Mesendoderm (in vitro differentiated cells): ENCODE measurements around the gene CARD9.

ENCODE experiments used
- DNase-seq: peaks from one replicate; pipeline ENCODE4 v3.0.0; 2013
- H2AK5ac ChIP-seq: 2 replicates; pipeline ENCODE4 v1.6.1; 2013; ENCODE audit warnings: low read length, inconsistent platforms
- H2BK120ac ChIP-seq: 2 replicates; pipeline ENCODE4 v1.6.1; 2013; ENCODE audit warnings: low read depth, mild to moderate bottlenecking, low read length, moderate library complexity, mixed read lengths
- H2BK15ac ChIP-seq: replicated peaks from 2 replicates; pipeline ENCODE4 v1.6.1; 2013; ENCODE audit warnings: low read depth, mild to moderate bottlenecking, moderate library complexity
- H2BK5ac ChIP-seq: 2 replicates; pipeline ENCODE4 v1.6.1; 2013; ENCODE audit warnings: low read length, inconsistent platforms
- H3K18ac ChIP-seq: 2 replicates; pipeline ENCODE4 v1.6.1; 2013; ENCODE audit warnings: mild to moderate bottlenecking, low read length, mixed read lengths
- H3K23ac ChIP-seq: one replicate; pipeline ENCODE4 v1.6.1; 2013; ENCODE audit warnings: low read length
- H3K27ac ChIP-seq: 2 replicates; pipeline ENCODE4 v1.5.1; 2013; ENCODE audit warnings: low read depth, mild to moderate bottlenecking, inconsistent platforms, low read length, moderate library complexity
- H3K27me3 ChIP-seq: 2 replicates; pipeline ENCODE4 v1.6.1; 2013; ENCODE audit warnings: low read length, control low read depth, mild to moderate bottlenecking, inconsistent platforms; ENCODE audit not compliant: insufficient read depth, poor library complexity
- H3K36me3 ChIP-seq: 2 replicates; pipeline ENCODE4 v1.6.1; 2013; ENCODE audit warnings: low read length, inconsistent platforms; ENCODE audit not compliant: control insufficient read depth, insufficient read depth
- H3K4ac ChIP-seq: one replicate; pipeline ENCODE4 v1.6.1; 2013; ENCODE audit warnings: low read depth, mild to moderate bottlenecking, low read length, moderate library complexity
- H3K4me1 ChIP-seq: 2 replicates; pipeline ENCODE4 v1.6.1; 2013; ENCODE audit warnings: low read depth, low read length, inconsistent platforms; ENCODE audit not compliant: control insufficient read depth
- H3K4me2 ChIP-seq: 2 replicates; pipeline ENCODE4 v1.6.1; 2013; ENCODE audit warnings: low read length
- H3K4me3 ChIP-seq: 2 replicates; pipeline ENCODE4 v1.5.1; 2013; ENCODE audit warnings: mild to moderate bottlenecking, low read length
- H3K56ac ChIP-seq: one replicate; pipeline ENCODE4 v1.6.1; 2013; ENCODE audit warnings: low read length
- H3K79me1 ChIP-seq: 2 replicates; pipeline ENCODE4 v1.6.1; 2013; ENCODE audit warnings: low read length, inconsistent platforms
- H3K79me2 ChIP-seq: 2 replicates; pipeline ENCODE4 v1.6.1; 2013; ENCODE audit warnings: mild to moderate bottlenecking, low read length; ENCODE audit not compliant: control insufficient read depth, insufficient read depth
- H3K9ac ChIP-seq: 2 replicates; pipeline ENCODE4 v1.6.1; 2013; ENCODE audit warnings: low read length, inconsistent platforms
- H4K5ac ChIP-seq: one replicate; pipeline ENCODE4 v1.6.1; 2013; ENCODE audit warnings: low read length
- H4K8ac ChIP-seq: one replicate; pipeline ENCODE4 v1.6.1; 2013; ENCODE audit warnings: low read depth, mild to moderate bottlenecking, control low read depth, low read length, moderate library complexity
- WGBS: extraction: QIAGEN DNeasy Blood & Tissue Kit; methylation state at CpG from one replicate; pipeline ENCODE4 v1.1.7; 2013; ENCODE audit warnings: low lambda C conversion rate, missing lambda C conversion rate; ENCODE audit not compliant: insufficient coverage; ENCODE audit errors: extremely low coverage; 5-methylcytosine and 5-hydroxymethylcytosine counted together

CARD9 gene

GRCh38 chr9:136381966-136382513 lies 8.6 kb upstream of the CARD9 start:
- H2BK120ac ChIP-seq, result no peak overlapping the region
- H2BK15ac ChIP-seq, result no peak overlapping the region
- H2AK5ac ChIP-seq, result no peak overlapping the region
- no peak overlapping the region for H4K5ac ChIP-seq
- H3K36me3 ChIP-seq, result peaks cover 8% of the 10 kb centered on the region
- no peak overlapping the region for H3K56ac ChIP-seq
- no CpG with 5 or more reads among the region's 25 CpGs for WGBS
- H3K4me1 ChIP-seq, result no peaks in the 10 kb centered on the region
- no peaks in the 10 kb centered on the region for H3K27me3 ChIP-seq
- H3K4me2 ChIP-seq, result no peak overlapping the region
- no peak overlapping the region for H2BK5ac ChIP-seq
- H3K18ac ChIP-seq, result no peak overlapping the region
- H4K8ac ChIP-seq, result no peak overlapping the region
- no peaks in the 10 kb centered on the region for H3K79me2 ChIP-seq
- no peak overlapping the region for H3K27ac ChIP-seq
- H3K23ac ChIP-seq, result no peak overlapping the region
- no peak overlapping the region for H3K9ac ChIP-seq
- H3K4me3 ChIP-seq, result no peak overlapping the region
- no peak overlapping the region for H3K4ac ChIP-seq
- H3K79me1 ChIP-seq, result no peaks in the 10 kb centered on the region
- DNase-seq, result no peak

- Histone ChIP-seq H2BK15ac (no peak overlapping the region), H4K5ac (no peak overlapping the region), H3K79me1 (no peaks in the 10 kb centered on the region), H2BK120ac (no peak overlapping the region), H3K4me2 (no peak overlapping the region), H2BK5ac (no peak overlapping the region), H3K79me2 (no peaks in the 10 kb centered on the region), H3K4me1 (no peaks in the 10 kb centered on the region), H3K36me3 (peaks cover 7% of the 10 kb centered on the region), H3K18ac (no peak overlapping the region), H3K23ac (no peak overlapping the region), H4K8ac (no peak overlapping the region), H3K4ac (no peak overlapping the region), H3K56ac (no peak overlapping the region), H3K9ac (no peak overlapping the region), H3K4me3 (no peak overlapping the region), H2AK5ac (no peak overlapping the region), H3K27ac (no peak overlapping the region), H3K27me3 (no peaks in the 10 kb centered on the region)
- WGBS, result no CpG with 5 or more reads among the region's 9 CpGs
- DNase-seq, result no peak
Measured at GRCh38 chr9:136381311-136381710, 7.8 kb upstream of the CARD9 start.

GRCh38 chr9:136380381-136380780 lies 6.9 kb upstream of the CARD9 start:
- no peak overlapping the region for H3K27ac ChIP-seq
- no peak overlapping the region for H3K4ac ChIP-seq
- no peak overlapping the region for H2BK15ac ChIP-seq
- H2BK5ac ChIP-seq, result no peak overlapping the region
- no peak overlapping the region for H3K4me2 ChIP-seq
- H3K23ac ChIP-seq, result no peak overlapping the region
- H4K5ac ChIP-seq, result no peak overlapping the region
- H2BK120ac ChIP-seq, result no peak overlapping the region
- H3K79me1 ChIP-seq, result no peaks in the 10 kb centered on the region
- H3K4me1 ChIP-seq, result no peaks in the 10 kb centered on the region
- WGBS, result no CpG with 5 or more reads among the region's 17 CpGs
- no peak overlapping the region for H4K8ac ChIP-seq
- H3K4me3 ChIP-seq, result no peak overlapping the region
- H3K18ac ChIP-seq, result no peak overlapping the region
- DNase-seq, result no peak
- H3K79me2 ChIP-seq, result no peaks in the 10 kb centered on the region
- H3K36me3 ChIP-seq, result peaks cover 7% of the 10 kb centered on the region
- H3K9ac ChIP-seq, result no peak overlapping the region
- no peaks in the 10 kb centered on the region for H3K27me3 ChIP-seq
- no peak overlapping the region for H3K56ac ChIP-seq
- no peak overlapping the region for H2AK5ac ChIP-seq

- WGBS, result no CpG with 5 or more reads among the region's 11 CpGs
- Histone ChIP-seq H2AK5ac (no peak overlapping the region), H3K79me1 (no peaks in the 10 kb centered on the region), H3K4me2 (no peak overlapping the region), H3K4me3 (no peak overlapping the region), H3K56ac (no peak overlapping the region), H2BK120ac (no peak overlapping the region), H3K4ac (no peak overlapping the region), H3K36me3 (peaks cover 7% of the 10 kb centered on the region), H4K8ac (no peak overlapping the region), H3K79me2 (no peaks in the 10 kb centered on the region), H4K5ac (no peak overlapping the region), H3K23ac (no peak overlapping the region), H2BK5ac (no peak overlapping the region), H3K27ac (no peak overlapping the region), H3K9ac (no peak overlapping the region), H3K27me3 (no peaks in the 10 kb centered on the region), H2BK15ac (no peak overlapping the region), H3K18ac (no peak overlapping the region), H3K4me1 (no peaks in the 10 kb centered on the region)
- no peak for DNase-seq
Measured at GRCh38 chr9:136379891-136380290, 6.4 kb upstream of the CARD9 start.

GRCh38 chr9:136379401-136379800 lies 5.9 kb upstream of the CARD9 start:
- H3K4ac ChIP-seq, result no peak overlapping the region
- H3K79me1 ChIP-seq, result no peaks in the 10 kb centered on the region
- H3K4me2 ChIP-seq, result no peak overlapping the region
- peaks cover 7% of the 10 kb centered on the region for H3K36me3 ChIP-seq
- H3K27me3 ChIP-seq, result no peaks in the 10 kb centered on the region
- H4K5ac ChIP-seq, result no peak overlapping the region
- no peak overlapping the region for H2BK5ac ChIP-seq
- no peak overlapping the region for H2BK120ac ChIP-seq
- H3K56ac ChIP-seq, result no peak overlapping the region
- H3K4me3 ChIP-seq, result no peak overlapping the region
- WGBS, result no CpG with 5 or more reads among the region's 11 CpGs
- no peak for DNase-seq
- H3K27ac ChIP-seq, result no peak overlapping the region
- H2AK5ac ChIP-seq, result no peak overlapping the region
- H4K8ac ChIP-seq, result no peak overlapping the region
- H3K23ac ChIP-seq, result no peak overlapping the region
- no peaks in the 10 kb centered on the region for H3K79me2 ChIP-seq
- no peak overlapping the region for H2BK15ac ChIP-seq
- H3K9ac ChIP-seq, result no peak overlapping the region
- no peaks in the 10 kb centered on the region for H3K4me1 ChIP-seq
- no peak overlapping the region for H3K18ac ChIP-seq

- H2BK5ac ChIP-seq, result no peak overlapping the region
- H3K18ac ChIP-seq, result no peak overlapping the region
- no CpG with 5 or more reads among the region's 18 CpGs for WGBS
- H3K79me1 ChIP-seq, result no peaks in the 10 kb centered on the region
- no peaks in the 10 kb centered on the region for H3K27me3 ChIP-seq
- no peak overlapping the region for H2AK5ac ChIP-seq
- no peak overlapping the region for H3K56ac ChIP-seq
- no peak overlapping the region for H3K4me2 ChIP-seq
- no peak for DNase-seq
- H3K23ac ChIP-seq, result no peak overlapping the region
- H3K4me1 ChIP-seq, result no peaks in the 10 kb centered on the region
- no peak overlapping the region for H4K5ac ChIP-seq
- no peak overlapping the region for H3K27ac ChIP-seq
- H2BK120ac ChIP-seq, result no peak overlapping the region
- no peak overlapping the region for H3K4me3 ChIP-seq
- H3K79me2 ChIP-seq, result no peaks in the 10 kb centered on the region
- no peak overlapping the region for H3K9ac ChIP-seq
- H4K8ac ChIP-seq, result no peak overlapping the region
- H3K36me3 ChIP-seq, result peaks cover 5% of the 10 kb centered on the region
- no peak overlapping the region for H3K4ac ChIP-seq
- H2BK15ac ChIP-seq, result no peak overlapping the region
Measured at GRCh38 chr9:136379003-136379287, 5.5 kb upstream of the CARD9 start.
